ENCODE data around the gene DPP7.

The DPP7 gene

DNA sequence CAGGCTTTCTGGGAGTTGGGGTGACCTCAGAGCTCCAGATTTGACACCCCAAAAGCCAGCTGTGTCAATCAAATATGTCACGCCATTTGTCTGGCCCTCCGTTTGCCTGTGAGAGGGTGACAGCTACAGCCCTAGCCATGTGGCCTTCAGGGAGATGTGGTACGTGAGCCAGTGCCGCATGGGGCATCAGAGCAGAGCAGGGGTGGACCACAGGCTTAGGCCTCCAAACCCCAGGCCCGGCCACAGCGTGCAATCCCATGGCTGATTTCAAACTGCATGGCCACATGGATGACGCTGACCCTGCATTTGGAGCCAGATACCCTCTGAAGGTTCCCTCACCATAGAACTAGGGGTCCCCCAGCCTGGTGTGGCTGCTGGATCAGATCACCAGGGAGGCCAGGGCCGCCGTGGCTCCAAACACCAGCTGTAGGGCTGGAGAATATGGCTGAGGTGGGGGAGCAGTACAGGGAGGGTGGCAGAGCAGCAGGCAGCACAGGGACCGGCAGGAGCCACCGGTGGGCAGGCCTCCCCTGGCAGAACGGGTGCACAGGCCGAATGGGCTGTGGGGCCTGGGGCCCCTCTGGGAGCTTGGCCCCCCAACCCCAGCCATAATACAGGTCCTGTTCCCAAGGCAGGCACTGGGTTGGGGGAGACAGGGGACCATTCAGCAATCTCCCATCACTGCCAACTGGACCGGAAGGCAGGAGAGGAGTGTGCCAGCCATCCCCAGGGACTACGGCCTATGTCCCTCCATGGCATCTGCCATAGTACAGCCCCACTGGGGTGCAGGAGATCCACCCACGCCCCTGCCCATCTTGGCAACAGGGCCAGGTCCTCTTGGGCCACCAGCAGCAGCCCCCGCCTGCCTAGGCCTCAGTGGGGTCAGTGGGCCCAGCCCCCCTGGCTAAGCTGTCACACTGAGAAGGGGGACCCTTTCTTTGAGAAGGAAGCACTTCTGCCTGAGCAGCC is 45.7 kb downstream of the DPP7 start:
- no peak for DNase-seq (ENCODE audit: low read depth)
- peak overlapping the region; percentile 37 for H3K4me3 ChIP-seq (ENCODE audit: control insufficient read depth, low read depth, low read length)
- TF ChIP-seq, protein P1, sequence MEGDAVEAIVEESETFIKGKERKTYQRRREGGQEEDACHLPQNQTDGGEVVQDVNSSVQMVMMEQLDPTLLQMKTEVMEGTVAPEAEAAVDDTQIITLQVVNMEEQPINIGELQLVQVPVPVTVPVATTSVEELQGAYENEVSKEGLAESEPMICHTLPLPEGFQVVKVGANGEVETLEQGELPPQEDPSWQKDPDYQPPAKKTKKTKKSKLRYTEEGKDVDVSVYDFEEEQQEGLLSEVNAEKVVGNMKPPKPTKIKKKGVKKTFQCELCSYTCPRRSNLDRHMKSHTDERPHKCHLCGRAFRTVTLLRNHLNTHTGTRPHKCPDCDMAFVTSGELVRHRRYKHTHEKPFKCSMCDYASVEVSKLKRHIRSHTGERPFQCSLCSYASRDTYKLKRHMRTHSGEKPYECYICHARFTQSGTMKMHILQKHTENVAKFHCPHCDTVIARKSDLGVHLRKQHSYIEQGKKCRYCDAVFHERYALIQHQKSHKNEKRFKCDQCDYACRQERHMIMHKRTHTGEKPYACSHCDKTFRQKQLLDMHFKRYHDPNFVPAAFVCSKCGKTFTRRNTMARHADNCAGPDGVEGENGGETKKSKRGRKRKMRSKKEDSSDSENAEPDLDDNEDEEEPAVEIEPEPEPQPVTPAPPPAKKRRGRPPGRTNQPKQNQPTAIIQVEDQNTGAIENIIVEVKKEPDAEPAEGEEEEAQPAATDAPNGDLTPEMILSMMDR (IDR thresholded peaks at IDR 0.05; ENCODE audit: control insufficient read depth, insufficient read depth, low read depth, low read length, missing control alignments), result no peak

DNA sequence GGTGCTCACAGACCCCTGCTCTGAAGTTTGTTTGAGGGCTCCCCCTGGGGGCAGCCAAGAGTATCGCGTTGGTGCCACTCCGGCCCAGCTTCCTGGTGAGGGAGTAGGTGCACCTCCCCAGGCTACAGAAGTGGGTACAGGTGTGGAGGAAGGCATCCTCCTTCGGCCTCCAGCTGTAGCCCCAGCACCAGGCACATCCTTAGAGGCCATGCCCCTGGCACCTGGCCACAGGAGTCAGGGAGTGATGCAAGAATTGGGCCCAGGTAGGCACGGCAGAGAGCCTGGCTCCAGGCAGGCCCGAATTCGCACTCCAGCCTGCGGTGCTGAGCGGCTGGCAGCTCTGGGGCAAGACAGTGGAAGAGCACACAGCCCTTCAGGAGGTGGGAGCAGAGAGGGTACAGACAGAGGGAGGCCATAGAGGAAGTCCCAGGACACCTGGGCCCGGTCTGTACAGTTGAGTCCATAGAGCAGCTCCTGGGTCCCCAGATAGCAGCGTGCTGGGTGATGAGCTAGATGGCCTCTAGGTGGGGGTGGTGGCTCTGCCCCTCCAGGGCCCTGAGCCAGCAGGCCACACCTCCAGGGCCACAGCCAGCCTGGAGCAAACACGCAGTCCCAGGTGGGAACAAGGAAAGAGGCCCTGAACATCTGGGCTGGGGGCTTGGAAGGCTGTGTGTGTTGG is 46.5 kb downstream of the DPP7 start:
- no peak overlapping the region for H3K4me3 ChIP-seq (ENCODE audit: control insufficient read depth, low read depth, low read length)
- TF ChIP-seq, protein P1 (IDR thresholded peaks at IDR 0.05; ENCODE audit: control insufficient read depth, insufficient read depth, low read depth, low read length, missing control alignments), result peak; percentile 83
- DNase-seq (ENCODE audit: low read depth), result no peak

DNA sequence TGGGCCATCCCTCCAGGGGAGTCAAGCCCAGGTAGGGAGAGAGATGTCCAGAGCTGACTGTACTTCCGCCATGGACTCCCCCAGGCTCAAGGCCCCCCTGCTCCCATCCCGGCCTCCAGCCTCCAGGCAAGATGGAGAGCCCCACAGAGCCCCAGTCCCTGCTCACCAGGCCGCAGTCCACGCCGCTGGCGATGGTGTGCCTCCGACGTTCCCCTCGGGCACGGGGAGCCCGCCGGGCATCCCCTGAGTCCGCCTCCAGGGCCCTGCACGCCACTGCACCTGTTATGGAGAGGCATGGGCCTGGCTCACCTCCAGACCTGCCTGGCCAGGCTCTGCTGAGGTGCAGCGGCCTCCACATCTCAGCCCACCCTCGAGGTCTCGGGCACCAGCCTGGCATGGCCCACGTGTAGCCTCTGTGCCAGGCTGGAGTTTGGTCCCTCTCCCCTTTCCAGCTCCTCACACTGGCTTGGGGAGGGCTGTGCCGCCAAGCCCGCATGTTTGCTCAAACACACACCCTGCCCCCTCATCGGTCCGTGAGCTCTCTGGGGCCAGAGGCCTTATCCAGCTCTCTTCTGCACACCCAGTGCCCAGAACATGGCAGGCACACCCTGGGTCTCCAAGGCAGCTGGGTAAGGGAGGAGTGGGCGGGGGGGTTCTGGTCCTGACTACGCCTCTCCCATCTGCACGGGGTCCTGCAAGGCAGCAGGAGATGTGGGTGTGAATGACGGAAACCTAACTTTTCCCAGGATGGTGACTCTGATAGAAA is 48.3 kb downstream of the DPP7 start:
- no peak overlapping the region for H3K4me3 ChIP-seq (ENCODE audit: control insufficient read depth, low read depth, low read length)
- DNase-seq (ENCODE audit: low read depth), result no peak
- TF ChIP-seq, protein P1 (IDR thresholded peaks at IDR 0.05; ENCODE audit: control insufficient read depth, insufficient read depth, low read depth, low read length, missing control alignments), result no peak

DNA sequence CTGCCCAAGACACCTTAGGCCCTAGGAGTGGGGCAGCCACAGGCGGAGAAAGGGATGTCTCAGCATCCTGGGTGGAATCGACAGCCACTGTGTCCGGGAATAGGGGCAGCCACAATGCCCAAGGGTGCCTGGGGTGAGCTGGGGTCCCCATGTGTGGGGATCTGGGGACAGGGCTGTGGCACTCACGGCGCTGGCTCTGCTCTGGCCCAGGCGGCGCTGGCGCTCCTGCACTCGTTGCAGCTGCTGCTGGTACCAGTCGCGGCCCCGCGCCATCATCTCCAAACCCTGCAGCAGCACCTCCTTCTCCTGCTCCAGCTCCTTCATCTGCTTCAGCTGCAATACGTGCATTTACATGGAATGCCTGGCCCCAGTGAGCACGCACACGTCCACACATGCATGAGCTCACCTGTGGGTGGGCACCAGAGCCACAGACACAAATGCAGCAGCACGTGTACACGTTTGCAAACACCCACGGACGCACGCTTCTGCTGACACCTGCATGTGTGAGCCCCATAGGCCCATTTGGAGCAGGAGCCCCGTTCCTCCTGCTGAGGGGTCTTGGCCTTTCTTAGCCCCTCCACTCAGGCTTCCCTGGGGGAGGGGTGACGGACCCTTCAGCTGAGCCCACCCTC is 49.1 kb downstream of the DPP7 start:
- no peak for DNase-seq (ENCODE audit: low read depth)
- no peak overlapping the region for H3K4me3 ChIP-seq (ENCODE audit: control insufficient read depth, low read depth, low read length)
- TF ChIP-seq, protein P1 (IDR thresholded peaks at IDR 0.05; ENCODE audit: control insufficient read depth, insufficient read depth, low read depth, low read length, missing control alignments), result no peak

DNA sequence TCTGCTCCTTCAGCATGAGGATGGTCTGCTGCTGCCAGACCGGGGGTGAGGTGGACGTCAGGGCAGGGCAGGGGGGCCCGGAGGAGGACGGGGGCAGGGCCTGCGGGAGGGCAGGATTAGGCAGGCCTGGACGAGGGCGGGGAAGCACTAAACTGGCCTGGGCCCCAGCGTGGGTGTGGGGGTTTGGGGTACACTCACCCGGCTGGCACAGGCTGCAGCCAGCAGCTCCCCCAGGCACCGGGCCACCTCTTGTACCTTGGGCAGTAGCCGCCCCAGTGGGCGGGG is 49.7 kb downstream of the DPP7 start:
- TF ChIP-seq, protein P1 (IDR thresholded peaks at IDR 0.05; ENCODE audit: control insufficient read depth, insufficient read depth, low read depth, low read length, missing control alignments), result no peak
- no peak overlapping the region for H3K4me3 ChIP-seq (ENCODE audit: control insufficient read depth, low read depth, low read length)
- DNase-seq (ENCODE audit: low read depth), result no peak

Data from AG09309 (cell line).